Lung microvascular endothelial cell (primary cell): ENCODE results near the gene TBC1D20. TPM values are rescaled to one million over a fixed set of nuclear protein-coding genes. Genes with fewer than 3 reads are reported as not detected.

Experiments
- total RNA-seq: library from RNA; depleted of rRNA; stranded (reverse); fragments of >200 nt; gene quantifications from 2 replicates; pipeline ENCODE4 v1.2.1, GENCODE V29; 2014

TBC1D20 gene
- total RNA-seq, 1 donor from 2014 or later = 16.9 TPM

Other genes starting within 250 kb of the TBC1D20 start
- not detected in 2 replicates for gene DEFB129, start 235.3 kb downstream of the TBC1D20 start, total RNA-seq
- not detected in 2 replicates for gene DEFB132, start 204.8 kb downstream of the TBC1D20 start, total RNA-seq
- gene C20orf96, start 171.8 kb downstream of the TBC1D20 start, total RNA-seq = 1.4 and 2.4 TPM in 2 replicates
- 12.9 and 19.0 TPM in 2 replicates for gene ZCCHC3, start 165.0 kb downstream of the TBC1D20 start, total RNA-seq
- gene SOX12, start 137.0 kb downstream of the TBC1D20 start, total RNA-seq = 2.2 and 2.8 TPM in 2 replicates
- 9.7 and 9.8 TPM in 2 replicates for gene NRSN2, start 115.4 kb downstream of the TBC1D20 start, total RNA-seq
- gene TRIB3, start 81.8 kb downstream of the TBC1D20 start, total RNA-seq = 26.6 and 36.1 TPM in 2 replicates
- 46.4 and 76.6 TPM in 2 replicates for gene RBCK1, start 54.2 kb downstream of the TBC1D20 start, total RNA-seq
- gene CSNK2A1, start 81.3 kb upstream of the TBC1D20 start, total RNA-seq = 63.0 and 74.8 TPM in 2 replicates
- gene TCF15, start 147.8 kb upstream of the TBC1D20 start, total RNA-seq = 0.60 and 0.87 TPM in 2 replicates
- 21.2 and 25.7 TPM in 2 replicates for gene SRXN1, start 190.7 kb upstream of the TBC1D20 start, total RNA-seq
- not detected in 2 replicates for gene SCRT2, start 213.3 kb upstream of the TBC1D20 start, total RNA-seq